Stimulated activated CD8-positive, alpha-beta memory T cell treated with anti-CD3 and anti-CD28 coated beads, Interleukin-4, amount 100 ng/mL, for 24 hours (primary cell): ENCODE measurements around the gene MUC20.
"Not testable (repeated sequence)": the region's sequence is repeated elsewhere in the genome, so short reads cannot be mapped to it uniquely, and the experiment has no call there.

Source experiments
- DNase-seq: peaks from one replicate; pipeline ENCODE4 v3.0.0-alpha.2; 2020; ENCODE audit warnings: low read depth

Gene MUC20

GRCh38 chr3:195692781-195693427 lies 27.9 kb upstream of the MUC20 start:
- DNase-seq: no peak

- DNase-seq: no peak
Observed at GRCh38 chr3:195693428-195694216, 27.2 kb upstream of the MUC20 start.

DNA sequence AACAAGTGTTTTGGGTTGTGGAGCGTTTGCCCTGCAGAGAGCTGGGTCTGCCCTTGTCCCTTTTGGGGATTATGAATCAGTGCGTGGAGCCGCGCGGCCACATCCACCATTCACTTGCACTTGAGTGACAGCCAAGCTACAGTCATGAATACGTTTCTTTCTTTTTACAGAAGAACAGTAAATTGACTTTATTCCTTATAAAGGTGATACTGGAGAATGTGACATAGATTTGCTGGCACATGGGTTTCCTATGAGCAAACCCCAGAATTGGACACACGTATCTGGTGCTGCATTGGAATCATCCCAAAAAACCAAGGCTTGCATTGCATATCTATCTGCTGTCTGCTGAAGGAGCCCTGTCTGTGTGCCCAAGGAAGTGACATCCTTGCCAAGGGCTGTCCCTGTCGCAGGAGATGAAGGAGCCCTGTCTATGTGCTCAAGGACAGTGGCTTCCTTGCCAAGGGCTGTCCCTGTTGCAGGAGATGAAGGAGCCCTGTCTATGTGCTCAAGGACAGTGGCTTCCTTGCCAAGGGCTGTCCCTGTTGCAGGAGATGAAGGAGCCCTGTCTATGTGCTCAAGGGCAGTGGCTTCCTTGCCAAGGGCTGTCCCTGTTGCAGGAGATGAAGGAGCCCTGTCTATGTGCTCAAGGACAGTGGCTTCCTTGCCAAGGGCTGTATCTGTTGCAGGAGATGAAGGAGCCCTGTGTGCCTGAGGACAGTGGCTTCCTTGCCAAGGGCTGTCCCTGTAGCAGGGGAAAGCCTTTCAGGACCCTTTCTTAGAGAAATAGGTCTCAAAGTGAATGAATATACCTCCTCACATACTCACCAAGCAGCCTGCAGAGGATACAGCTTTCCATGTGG lies 26.3 kb upstream of the MUC20 start:
- not testable (repeated sequence) for DNase-seq

DNA sequence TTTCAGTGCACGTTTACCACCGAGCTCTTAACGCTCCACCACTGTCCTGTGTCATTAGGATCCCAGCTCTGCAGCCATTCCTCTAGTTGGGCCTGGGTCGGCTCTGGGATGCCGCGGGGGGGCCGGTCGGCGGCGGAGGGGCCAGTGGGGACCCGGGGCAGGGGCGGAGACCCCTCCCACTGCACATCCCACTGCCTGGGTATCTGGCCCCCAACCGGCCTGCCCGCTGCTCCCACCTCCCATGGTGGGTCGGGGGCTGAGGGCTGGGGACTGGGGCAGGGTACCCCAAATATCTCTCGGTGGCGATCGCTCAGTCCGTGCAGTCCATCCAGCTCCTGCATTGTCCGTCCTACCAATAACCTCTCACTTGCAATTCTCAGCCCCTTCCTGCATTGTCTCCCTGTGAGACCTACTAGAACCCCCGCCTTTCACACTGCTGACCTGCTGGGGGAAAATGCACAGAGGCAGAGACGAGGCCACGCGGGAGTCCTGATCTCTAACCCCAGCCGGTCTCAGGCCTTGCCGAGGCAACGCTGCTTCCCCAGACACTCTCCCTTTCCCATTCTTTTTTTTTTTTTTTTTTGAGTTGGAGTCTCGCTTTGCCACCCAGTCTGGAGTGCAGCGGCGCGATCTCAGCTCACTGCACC lies 24.0 kb upstream of the MUC20 start:
- DNase-seq: no peak

- no peak for DNase-seq
Observed at GRCh38 chr3:195697582-195698324, 23.0 kb upstream of the MUC20 start.

GRCh38 chr3:195698325-195698646 lies 22.5 kb upstream of the MUC20 start:
- DNase-seq: no peak

DNA sequence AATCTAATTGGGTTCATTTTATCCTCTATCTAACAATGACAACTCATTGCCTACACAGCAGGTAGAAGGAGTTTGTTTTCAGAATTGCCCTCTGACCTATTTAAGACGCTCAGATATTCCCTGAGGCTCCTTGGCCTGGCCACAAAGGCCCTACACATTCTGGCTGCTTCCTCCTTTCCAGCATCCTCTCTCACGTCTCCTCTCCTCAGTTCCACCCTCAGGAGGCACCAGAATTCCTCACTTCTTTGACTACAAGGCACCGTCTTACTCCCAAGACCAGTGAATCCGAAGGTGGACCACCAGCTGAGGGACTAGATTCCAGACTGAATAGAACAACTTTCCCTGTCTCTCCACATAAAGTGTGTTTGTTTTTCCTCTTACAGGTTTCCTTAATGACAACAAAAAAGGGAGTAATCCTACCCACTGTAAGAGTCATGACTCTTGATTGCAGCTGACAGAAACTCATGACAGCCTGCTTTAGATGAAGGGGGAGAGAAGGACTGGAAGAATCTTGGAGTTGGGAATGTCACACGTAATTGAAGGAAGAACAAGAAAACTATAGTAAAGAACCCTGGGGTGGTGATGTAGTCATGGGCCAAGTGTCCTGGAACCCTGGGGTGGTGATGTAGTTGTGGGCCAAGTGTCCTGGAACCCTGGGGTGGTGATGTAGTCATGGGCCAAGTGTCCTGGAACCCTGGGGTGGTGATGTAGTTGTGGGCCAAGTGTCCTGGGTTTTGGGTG lies 22.0 kb upstream of the MUC20 start:
- DNase-seq: no peak

- DNase-seq: no peak
Observed at GRCh38 chr3:195699388-195699771, 21.4 kb upstream of the MUC20 start.

- DNase-seq: no peak
Observed at GRCh38 chr3:195699860-195700259, 20.9 kb upstream of the MUC20 start.

DNA sequence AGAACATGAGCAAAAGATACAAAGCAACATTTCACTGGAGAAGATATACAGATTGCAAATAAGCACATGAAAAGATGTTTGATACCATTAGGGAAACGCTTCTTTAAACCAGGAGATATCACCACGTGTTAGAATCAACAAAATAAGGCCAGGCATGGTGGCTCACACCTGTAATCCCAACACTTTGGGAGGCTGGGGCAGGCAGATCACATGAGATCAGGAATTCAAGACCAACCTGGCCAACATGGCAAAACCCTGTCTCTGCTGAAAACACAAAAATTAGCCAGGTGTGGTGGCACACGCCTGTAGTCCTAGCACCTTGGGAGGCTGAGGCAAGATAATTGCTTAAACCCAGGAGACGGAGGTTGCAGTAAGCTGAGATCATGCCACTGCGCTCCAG lies 20.5 kb upstream of the MUC20 start:
- no peak for DNase-seq

- no peak for DNase-seq
Observed at GRCh38 chr3:195701042-195701915, 19.5 kb upstream of the MUC20 start.

DNA sequence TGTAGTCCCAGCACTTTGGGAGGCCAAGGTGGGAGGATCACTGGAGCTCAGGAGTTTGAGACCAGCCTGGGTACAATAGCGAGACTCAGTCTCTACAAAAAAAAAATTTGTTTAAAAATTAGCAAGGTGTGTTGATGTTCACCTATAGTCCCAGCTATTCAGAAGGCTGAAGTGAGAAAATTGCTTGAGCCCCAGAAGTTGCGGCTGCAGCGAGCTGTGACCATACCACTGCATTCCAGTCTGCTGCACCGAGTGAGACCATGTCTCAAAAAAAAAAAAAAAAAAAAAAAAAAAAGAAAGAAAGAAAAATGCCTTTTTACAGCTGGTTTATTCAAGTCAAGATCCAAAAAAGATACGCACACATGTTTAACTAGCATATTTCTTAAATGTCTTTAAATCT lies 17.0 kb upstream of the MUC20 start:
- DNase-seq: no peak

GRCh38 chr3:195704433-195704999 lies 16.3 kb upstream of the MUC20 start:
- no peak for DNase-seq

- no peak for DNase-seq
Observed at GRCh38 chr3:195705081-195705991, 15.4 kb upstream of the MUC20 start.

- DNase-seq: no peak
Observed at GRCh38 chr3:195708061-195708460, 12.7 kb upstream of the MUC20 start.

DNA sequence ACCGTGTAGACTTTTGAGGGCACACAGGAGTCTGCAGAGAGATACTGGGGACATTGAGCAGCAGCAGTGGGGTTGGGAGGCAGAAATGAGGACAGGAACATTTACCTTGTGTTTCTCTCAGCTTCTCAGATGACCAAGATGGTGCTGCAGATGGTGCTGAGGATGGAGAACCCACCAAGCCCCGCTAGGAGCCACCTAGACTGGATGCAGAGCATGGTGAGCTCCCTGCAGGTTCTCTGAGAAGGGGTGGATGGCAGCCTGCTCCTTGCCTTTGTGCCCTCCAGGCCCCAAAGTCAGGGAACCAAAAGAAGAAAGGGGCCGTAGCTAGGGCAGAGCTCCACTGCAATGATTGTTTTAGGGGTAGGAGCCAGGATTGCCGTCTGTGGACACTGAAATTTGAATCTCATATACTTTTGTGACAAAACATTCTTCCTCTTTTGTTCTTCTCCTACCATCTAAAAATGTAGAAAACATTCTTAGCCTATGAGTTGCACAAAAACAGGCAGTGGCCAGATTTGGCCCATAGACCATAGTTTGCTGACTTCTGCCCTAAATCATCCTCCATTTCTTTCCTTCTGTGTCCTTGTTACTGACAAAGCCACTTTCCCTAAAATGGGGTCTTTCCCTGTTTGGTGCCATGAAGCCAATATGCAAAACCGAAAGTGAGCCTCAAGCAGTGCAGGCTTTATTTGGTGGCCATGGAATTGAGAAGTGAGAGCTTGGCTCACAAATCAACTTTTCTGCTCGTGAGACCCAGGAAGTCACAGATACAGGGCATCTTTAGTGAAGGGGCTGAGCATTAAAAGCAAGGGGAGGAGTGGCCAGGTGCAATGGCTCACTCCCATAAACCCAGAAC lies 11.9 kb upstream of the MUC20 start:
- no peak for DNase-seq

GRCh38 chr3:195709676-195710085 lies 11.1 kb upstream of the MUC20 start:
- DNase-seq: no peak
